ENCODE results near the gene PCED1B.
"Not testable (repeated sequence)": the region's sequence is repeated elsewhere in the genome, so short reads cannot be mapped to it uniquely, and the experiment has no call there.

The PCED1B gene

DNA sequence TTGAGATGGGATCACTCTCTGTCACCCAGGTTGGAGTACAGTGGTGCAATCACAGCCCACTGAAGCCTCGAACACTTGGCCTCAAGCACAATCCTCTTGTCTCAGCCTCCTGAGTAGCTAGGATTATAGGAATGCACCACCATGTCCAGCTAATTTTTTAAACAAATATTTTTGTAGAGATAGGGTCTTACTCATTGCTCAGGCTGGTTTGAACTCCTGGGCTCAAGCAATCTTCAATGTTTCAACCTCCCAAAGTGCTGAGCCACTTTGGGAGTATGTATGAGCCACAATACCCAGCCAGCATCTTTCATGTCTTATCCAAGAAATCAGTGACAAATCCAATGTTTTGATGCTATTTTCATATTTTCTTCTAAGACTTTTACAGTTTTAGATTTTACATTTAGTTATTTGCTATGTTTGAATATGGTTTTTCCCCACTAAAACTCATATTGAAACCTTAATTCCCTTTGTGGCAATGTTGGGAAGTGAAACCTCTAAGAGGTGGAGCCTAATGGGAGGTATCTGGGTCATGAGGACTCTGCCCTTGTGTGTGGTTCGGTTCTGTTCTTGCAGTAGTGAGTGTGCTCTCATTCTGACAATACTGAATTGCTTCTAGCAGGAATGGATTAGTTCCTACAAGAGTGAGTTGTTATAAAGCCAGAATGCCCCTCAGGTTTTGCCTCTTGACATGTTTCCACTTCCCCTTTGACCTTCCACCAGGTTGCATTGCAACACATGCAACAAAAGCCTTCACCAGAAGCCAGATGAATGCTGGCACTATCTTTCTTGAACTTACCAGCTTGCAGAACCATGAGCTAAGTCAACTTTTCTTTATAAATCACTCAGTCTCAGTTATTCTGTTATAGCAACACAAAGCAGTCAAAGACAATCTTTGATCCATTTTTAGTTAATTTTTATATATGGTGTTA, 81.2 kb downstream of the PCED1B start:
- TF ChIP-seq, protein P1, sequence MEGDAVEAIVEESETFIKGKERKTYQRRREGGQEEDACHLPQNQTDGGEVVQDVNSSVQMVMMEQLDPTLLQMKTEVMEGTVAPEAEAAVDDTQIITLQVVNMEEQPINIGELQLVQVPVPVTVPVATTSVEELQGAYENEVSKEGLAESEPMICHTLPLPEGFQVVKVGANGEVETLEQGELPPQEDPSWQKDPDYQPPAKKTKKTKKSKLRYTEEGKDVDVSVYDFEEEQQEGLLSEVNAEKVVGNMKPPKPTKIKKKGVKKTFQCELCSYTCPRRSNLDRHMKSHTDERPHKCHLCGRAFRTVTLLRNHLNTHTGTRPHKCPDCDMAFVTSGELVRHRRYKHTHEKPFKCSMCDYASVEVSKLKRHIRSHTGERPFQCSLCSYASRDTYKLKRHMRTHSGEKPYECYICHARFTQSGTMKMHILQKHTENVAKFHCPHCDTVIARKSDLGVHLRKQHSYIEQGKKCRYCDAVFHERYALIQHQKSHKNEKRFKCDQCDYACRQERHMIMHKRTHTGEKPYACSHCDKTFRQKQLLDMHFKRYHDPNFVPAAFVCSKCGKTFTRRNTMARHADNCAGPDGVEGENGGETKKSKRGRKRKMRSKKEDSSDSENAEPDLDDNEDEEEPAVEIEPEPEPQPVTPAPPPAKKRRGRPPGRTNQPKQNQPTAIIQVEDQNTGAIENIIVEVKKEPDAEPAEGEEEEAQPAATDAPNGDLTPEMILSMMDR (IDR thresholded peaks at IDR 0.05; ENCODE audit: control insufficient read depth, extremely low read depth, insufficient read depth), result no peak
- DNase-seq (ENCODE audit: low read depth), result no peak
- H3K4me3 ChIP-seq (ENCODE audit: low read depth, low read length), result no peak overlapping the region

DNA sequence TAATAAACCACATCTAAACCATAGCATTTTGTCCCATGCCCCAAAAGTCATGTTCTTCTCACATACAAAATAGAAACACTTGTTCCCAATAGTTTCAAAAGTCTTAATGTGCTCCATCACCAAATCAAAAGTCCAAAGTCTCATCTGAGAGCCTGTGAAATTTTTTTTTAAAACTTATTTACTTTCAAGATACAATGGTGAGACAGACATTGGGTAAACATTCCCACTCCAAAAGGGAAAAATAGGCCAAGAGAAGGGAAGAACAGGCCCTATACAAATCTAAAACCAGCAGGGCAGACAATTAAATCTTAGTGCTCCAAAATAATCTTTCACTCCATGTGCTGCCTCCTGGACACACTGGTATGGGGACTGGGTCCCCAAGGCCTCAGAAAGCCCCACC, 84.7 kb downstream of the PCED1B start:
- DNase-seq (ENCODE audit: low read depth), result no peak
- no peak overlapping the region for H3K4me3 ChIP-seq (ENCODE audit: low read depth, low read length)
- TF ChIP-seq, protein P1 (IDR thresholded peaks at IDR 0.05; ENCODE audit: control insufficient read depth, extremely low read depth, insufficient read depth), result no peak

DNA sequence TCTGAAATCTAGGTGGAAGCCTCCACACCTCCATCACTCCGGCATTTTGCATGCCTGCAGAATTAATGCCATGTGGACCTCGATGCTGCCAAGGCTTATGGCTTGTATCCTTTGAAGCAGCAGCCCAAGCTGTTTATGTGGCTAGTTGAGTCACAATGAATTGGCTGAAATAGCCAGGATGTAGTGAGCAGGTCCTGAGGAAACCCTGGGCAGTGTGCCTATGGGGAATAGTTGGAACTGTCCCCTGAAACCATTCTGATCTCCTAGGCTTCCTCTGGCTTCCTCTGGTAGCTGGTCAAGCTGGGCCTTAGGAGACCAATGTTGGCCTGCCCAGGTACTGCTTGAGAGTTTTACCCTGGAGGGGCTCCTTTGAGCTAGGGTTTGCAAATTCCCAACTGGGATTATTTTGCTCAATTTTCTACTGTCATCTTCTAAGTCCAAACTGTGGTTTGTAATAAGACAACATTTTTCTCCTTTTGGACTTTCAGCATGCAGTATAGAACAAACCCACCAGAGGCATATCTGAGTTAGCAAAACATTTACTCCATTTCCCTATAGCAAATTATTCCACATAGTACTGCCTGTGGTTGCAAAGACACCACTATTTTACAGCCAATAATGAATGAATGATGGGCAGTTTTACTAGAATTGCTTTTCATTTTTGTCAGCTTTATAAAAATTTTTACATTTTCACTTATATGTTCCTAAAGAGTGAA, 85.5 kb downstream of the PCED1B start:
- TF ChIP-seq, protein P1 (IDR thresholded peaks at IDR 0.05; ENCODE audit: control insufficient read depth, extremely low read depth, insufficient read depth), result no peak
- no peak overlapping the region for H3K4me3 ChIP-seq (ENCODE audit: low read depth, low read length)
- no peak for DNase-seq (ENCODE audit: low read depth)

DNA sequence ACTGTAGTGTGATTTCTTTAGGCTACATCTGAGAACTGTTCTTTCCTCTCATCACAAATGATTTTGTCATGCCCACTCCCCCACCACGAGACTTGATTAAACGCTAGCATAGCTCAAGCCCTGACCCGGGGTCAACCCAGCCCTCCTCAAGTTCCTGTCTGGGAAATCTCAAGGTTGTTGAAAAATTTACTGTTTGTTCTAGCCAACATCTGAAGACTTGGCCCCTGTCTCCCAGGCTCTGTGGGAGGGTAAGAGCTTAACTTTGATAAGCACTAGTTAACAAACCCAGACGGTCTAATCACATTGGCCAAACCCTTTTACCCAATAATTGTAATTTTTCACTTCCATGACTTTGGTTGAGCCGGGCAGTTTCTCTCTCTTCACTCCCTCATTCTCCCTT, 86.5 kb downstream of the PCED1B start:
- TF ChIP-seq, protein P1 (IDR thresholded peaks at IDR 0.05; ENCODE audit: control insufficient read depth, extremely low read depth, insufficient read depth), result no peak
- no peak for DNase-seq (ENCODE audit: low read depth)
- no peak overlapping the region for H3K4me3 ChIP-seq (ENCODE audit: low read depth, low read length)

DNA sequence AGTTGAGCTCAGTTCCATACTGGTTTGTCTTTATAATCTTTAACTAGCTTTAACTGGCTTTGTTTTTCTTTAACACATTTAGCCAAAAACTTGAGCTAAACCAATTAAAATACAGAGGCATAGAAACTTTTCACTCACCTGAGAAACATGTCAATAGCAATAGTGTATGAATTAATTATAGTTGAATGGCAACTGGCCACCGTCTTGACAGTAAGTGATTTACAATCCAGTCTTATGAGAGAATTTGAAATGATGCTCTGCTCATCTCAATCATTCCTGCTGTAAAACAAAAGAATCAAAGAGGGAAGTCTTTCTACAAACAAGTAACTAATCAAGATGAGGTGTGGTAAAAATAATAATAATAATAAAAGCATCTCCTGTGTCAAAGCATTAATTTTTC, 86.9 kb downstream of the PCED1B start:
- no peak overlapping the region for H3K4me3 ChIP-seq (ENCODE audit: low read depth, low read length)
- TF ChIP-seq, protein P1 (IDR thresholded peaks at IDR 0.05; ENCODE audit: control insufficient read depth, extremely low read depth, insufficient read depth), result no peak
- DNase-seq (ENCODE audit: low read depth), result no peak

DNA sequence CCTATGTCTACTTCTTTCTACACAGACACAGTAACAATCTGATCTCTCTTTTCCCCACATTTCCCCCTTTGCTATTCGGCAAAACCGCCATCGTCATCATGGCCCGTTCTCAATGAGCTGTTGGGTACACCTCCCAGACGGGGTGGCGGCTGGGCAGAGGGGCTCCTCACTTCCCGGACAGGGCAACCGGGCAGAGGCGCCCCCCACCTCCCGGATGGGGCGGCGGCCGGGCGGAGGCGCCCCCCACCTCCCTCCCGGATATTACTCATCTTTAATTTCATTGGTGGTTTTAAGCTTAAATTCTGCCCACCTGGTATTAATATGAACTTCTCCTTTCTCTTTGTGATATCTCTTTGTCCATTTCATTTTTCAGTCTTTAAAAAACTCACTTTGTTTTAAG, 90.9 kb downstream of the PCED1B start:
- DNase-seq (ENCODE audit: low read depth); H3K4me3 ChIP-seq (ENCODE audit: low read depth, low read length): not testable (repeated sequence)

DNA sequence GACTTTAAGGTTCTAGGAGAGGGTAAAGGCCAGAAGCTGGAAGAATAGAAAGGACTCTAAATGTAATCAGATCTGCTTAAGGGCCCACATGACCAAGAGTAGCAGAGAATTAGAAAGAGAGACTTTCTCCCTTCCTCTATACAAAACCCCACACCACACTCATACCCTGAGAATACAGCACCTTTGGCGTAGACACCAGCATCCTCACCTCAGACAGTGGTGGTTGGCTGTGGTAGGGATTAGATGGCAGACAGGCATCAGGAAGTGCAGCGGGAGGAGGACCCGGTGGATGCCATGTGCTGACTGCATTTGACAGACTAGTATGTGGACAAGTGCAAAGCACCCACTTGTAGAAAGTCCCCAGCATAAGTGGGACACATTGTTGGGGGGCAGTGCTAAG, 98.6 kb downstream of the PCED1B start:
- no peak for DNase-seq (ENCODE audit: low read depth)
- TF ChIP-seq, protein P1 (IDR thresholded peaks at IDR 0.05; ENCODE audit: control insufficient read depth, extremely low read depth, insufficient read depth), result no peak
- no peak overlapping the region for H3K4me3 ChIP-seq (ENCODE audit: low read depth, low read length)

DNA sequence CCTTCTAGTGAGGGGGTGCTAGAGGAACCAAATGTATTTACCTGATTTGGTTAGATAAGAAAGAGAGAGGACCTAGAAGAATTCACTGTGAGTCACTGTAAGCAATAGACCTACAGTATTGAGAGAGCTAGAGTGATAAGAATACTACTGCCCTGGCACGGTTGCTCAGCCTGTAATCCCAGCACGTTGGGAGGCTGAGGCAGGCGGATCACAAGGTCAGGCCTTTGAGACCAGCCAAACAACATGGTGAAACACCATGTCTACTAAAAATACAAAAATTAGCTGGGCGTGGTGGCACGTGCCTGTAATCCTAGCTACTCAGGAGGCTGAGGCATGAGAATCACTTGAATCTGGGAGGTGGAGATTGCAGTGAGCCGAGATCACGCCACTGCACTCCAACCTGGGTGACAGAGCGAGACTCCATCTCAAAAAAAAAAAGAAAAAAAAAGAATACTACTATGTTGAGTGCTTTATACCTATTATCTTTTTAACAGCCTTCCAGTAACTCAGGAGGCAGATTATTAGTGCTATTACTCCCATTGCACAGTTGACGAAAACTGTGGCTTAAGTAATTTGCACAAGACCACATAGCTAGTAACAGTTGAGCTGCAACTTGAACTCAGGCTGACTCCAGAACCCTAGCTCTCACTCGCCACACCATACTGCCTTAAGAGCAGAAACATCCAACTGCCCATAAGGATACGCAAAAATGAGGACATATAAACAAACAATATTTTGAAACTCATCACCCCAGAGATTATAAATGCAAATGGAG, 102.9 kb downstream of the PCED1B start:
- DNase-seq (ENCODE audit: low read depth); H3K4me3 ChIP-seq (ENCODE audit: low read depth, low read length): not testable (repeated sequence)
